ENCODE measurements around the gene GLG1. TPM values are rescaled to one million over a fixed set of nuclear protein-coding genes. Genes with fewer than 3 reads are reported as not detected.

GLG1 gene
- total RNA-seq, 1 donor from 2014 or later: 58.5 TPM

GRCh38 chr16:74480150-74481029 lies 126.5 kb downstream of the GLG1 start:
- DNase-seq (ENCODE audit: low read depth in 2 of 2): peak in 1 of 2 donors; percentile 20

- no peak for DNase-seq (ENCODE audit: low read depth in 2 of 2)
Observed at GRCh38 chr16:74477226-74477625, 129.7 kb downstream of the GLG1 start.

GRCh38 chr16:74474416-74474815 lies 132.5 kb downstream of the GLG1 start:
- DNase-seq (ENCODE audit: low read depth in 2 of 2): no peak

GRCh38 chr16:74472540-74472939 lies 134.4 kb downstream of the GLG1 start:
- no peak for DNase-seq (ENCODE audit: low read depth in 2 of 2)

GRCh38 chr16:74472010-74472409 lies 134.9 kb downstream of the GLG1 start:
- no peak for DNase-seq (ENCODE audit: low read depth in 2 of 2)

- DNase-seq (ENCODE audit: low read depth in 2 of 2): no peak
Observed at GRCh38 chr16:74469946-74470478, 136.9 kb downstream of the GLG1 start.

- DNase-seq (ENCODE audit: low read depth in 2 of 2): no peak
Observed at GRCh38 chr16:74468807-74469525, 137.9 kb downstream of the GLG1 start.

- DNase-seq (ENCODE audit: low read depth in 2 of 2): no peak
Observed at GRCh38 chr16:74466872-74467271, 140.0 kb downstream of the GLG1 start.

DNA sequence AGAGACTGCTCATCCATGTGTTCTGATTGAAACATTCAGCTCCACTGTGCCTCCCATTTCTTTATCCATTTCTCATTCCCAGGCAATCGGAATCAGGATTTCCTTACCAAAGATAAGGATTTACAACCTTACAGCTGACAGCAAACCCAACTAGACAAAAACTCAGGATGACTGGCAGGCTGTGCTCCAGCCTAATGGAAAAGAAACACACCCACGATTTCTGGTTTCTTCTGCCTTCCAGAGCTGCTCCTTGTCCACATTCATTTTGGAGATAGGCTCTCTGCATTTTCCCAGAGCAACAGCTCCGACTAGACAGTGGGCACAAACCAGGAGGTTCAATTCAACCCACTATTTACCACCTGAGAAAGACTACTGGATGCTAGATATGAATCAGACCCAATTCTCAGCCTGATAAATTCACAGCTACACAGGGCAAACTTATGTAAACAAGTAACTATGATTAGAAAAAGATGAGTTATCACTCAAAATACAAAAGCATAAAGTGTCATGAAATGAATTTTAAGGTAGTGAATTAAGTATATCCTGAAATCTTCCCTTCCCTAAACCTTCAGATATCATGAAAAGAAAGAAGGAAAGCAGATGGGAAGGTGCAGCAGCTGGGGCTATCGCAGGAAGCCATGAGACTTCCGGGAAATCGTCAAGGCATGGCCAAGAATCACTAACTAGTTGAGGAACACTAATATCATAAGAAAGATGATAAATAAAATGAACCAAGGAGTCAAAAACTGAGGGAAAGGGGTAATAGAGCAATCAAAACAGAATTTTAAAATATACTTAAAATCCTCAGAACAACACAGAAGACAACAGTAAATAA lies 140.8 kb downstream of the GLG1 start:
- peak in 1 of 2 donors; percentile 34 for DNase-seq (ENCODE audit: low read depth in 2 of 2)

GRCh38 chr16:74465281-74465680 lies 141.6 kb downstream of the GLG1 start:
- no peak for DNase-seq (ENCODE audit: low read depth in 2 of 2)

- no peak for DNase-seq (ENCODE audit: low read depth in 2 of 2)
Observed at GRCh38 chr16:74463888-74464287, 143.0 kb downstream of the GLG1 start.

GRCh38 chr16:74462361-74462760 lies 144.6 kb downstream of the GLG1 start:
- no peak for DNase-seq (ENCODE audit: low read depth in 2 of 2)

GRCh38 chr16:74461826-74462225 lies 145.1 kb downstream of the GLG1 start:
- no peak for DNase-seq (ENCODE audit: low read depth in 2 of 2)

- DNase-seq (ENCODE audit: low read depth in 2 of 2): no peak
Observed at GRCh38 chr16:74460542-74460941, 146.4 kb downstream of the GLG1 start.

- DNase-seq (ENCODE audit: low read depth in 2 of 2): no peak
Observed at GRCh38 chr16:74456290-74456625, 150.7 kb downstream of the GLG1 start.

DNA sequence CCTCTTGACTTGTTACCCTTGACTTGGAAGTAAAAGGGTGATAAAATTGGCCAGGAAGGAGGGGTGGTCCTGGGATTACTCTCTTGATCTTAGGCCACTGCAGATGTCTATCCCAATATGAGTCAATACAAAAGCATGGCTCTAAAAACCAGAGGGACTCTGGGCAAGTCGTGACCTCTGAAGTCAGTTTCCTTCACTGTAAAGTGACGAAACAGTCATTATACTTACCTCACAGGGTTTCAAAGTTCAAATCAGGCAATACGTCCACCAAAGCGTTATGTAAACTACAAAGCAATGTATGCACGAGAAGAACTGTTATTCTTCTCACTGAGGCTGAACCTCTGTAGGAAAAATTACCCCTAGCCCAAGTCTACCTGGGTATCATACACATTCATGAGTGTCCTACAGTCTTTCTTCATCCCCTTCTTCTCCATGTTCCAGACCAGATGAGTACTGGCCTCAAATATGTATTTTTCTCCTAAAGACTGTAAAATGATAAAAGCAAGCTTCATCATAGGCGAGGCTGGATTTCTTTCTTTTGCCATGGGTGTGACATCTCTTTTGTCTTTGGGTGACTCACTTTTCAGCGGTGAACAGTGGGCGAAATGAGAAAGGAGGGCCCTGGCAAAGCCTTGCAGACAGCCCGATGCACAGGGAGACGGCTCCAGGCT lies 151.2 kb downstream of the GLG1 start:
- peak in 1 of 2 donors; percentile 69 for DNase-seq (ENCODE audit: low read depth in 2 of 2)

- peak in 1 of 2 donors; percentile 84 for DNase-seq (ENCODE audit: low read depth in 2 of 2)
Observed at GRCh38 chr16:74455213-74455612, 151.7 kb downstream of the GLG1 start.

- DNase-seq (ENCODE audit: low read depth in 2 of 2): peak in 1 of 2 donors; percentile 52
Observed at GRCh38 chr16:74451951-74452758, 154.8 kb downstream of the GLG1 start.

- DNase-seq (ENCODE audit: low read depth in 2 of 2): no peak
Observed at GRCh38 chr16:74450967-74451760, 155.8 kb downstream of the GLG1 start.
